Measurements from ENCODE around the gene CLNK.
"Not testable (repeated sequence)": the region's sequence is repeated elsewhere in the genome, so short reads cannot be mapped to it uniquely, and the experiment has no call there.

The CLNK gene

GRCh38 chr4:10656988-10657387, 27.6 kb downstream of the CLNK start:
- DNase-seq: no peak

GRCh38 chr4:10656420-10656819, 28.1 kb downstream of the CLNK start:
- DNase-seq: no peak

- DNase-seq: no peak
Measured at GRCh38 chr4:10655968-10656367, 28.6 kb downstream of the CLNK start.

- no peak for DNase-seq
Measured at GRCh38 chr4:10648479-10648878, 36.1 kb downstream of the CLNK start.

- no peak for DNase-seq
Measured at GRCh38 chr4:10647846-10648245, 36.7 kb downstream of the CLNK start.

GRCh38 chr4:10643600-10644425, 40.8 kb downstream of the CLNK start:
- no peak for DNase-seq

GRCh38 chr4:10640561-10641201, 43.9 kb downstream of the CLNK start:
- no peak for DNase-seq

GRCh38 chr4:10639664-10640063, 44.9 kb downstream of the CLNK start:
- DNase-seq: no peak

- DNase-seq: no peak
Measured at GRCh38 chr4:10639100-10639499, 45.5 kb downstream of the CLNK start.

- DNase-seq: no peak
Measured at GRCh38 chr4:10635091-10635490, 49.5 kb downstream of the CLNK start.

- DNase-seq: no peak
Measured at GRCh38 chr4:10629394-10629793, 55.2 kb downstream of the CLNK start.

GRCh38 chr4:10625131-10625530, 59.4 kb downstream of the CLNK start:
- DNase-seq: no peak

- DNase-seq: no peak
Measured at GRCh38 chr4:10623862-10624261, 60.7 kb downstream of the CLNK start.

GRCh38 chr4:10623241-10623640, 61.3 kb downstream of the CLNK start:
- DNase-seq: no peak

- DNase-seq: no peak
Measured at GRCh38 chr4:10622728-10623127, 61.8 kb downstream of the CLNK start.

GRCh38 chr4:10620935-10621488, 63.6 kb downstream of the CLNK start:
- DNase-seq: no peak

GRCh38 chr4:10619855-10620254, 64.7 kb downstream of the CLNK start:
- no peak for DNase-seq

GRCh38 chr4:10619220-10619619, 65.3 kb downstream of the CLNK start:
- no peak for DNase-seq

GRCh38 chr4:10614926-10615325, 69.6 kb downstream of the CLNK start:
- not testable (repeated sequence) for DNase-seq

- no peak for DNase-seq
Measured at GRCh38 chr4:10613926-10614478, 70.6 kb downstream of the CLNK start.

GRCh38 chr4:10612476-10612875, 72.1 kb downstream of the CLNK start:
- no peak for DNase-seq

- DNase-seq: no peak
Measured at GRCh38 chr4:10611673-10612072, 72.9 kb downstream of the CLNK start.

- DNase-seq: no peak
Measured at GRCh38 chr4:10608501-10609219, 75.9 kb downstream of the CLNK start.

All from right hindlimb (tissue), 1 donor.